ENCODE results near the gene ADCY3.
A peak's percentile ranks its signal among the peaks of the same experiment; 100 is the strongest.
"Not testable (repeated sequence)": the region's sequence is repeated elsewhere in the genome, so short reads cannot be mapped to it uniquely, and the experiment has no call there.

The ADCY3 gene

DNA sequence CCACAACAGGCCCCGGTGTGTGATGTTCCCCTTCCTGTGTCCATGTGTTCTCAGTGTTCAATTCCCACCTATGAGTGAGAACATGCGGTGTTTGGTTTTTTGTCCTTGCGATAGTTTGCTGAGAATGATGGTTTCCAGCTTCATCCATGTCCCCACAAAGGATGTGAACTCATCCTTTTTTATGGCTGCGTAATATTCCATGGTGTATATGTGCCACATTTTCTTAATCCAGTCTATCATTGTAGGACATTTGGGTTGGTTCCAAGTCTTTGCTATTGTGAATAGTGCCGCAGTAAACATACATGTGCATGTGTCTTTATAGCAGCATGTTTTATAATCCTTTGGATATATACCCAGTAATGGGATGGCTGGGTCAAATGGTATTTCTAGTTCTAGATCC lies 119.5 kb downstream of the ADCY3 start:
- not testable (repeated sequence) for DNase-seq

DNA sequence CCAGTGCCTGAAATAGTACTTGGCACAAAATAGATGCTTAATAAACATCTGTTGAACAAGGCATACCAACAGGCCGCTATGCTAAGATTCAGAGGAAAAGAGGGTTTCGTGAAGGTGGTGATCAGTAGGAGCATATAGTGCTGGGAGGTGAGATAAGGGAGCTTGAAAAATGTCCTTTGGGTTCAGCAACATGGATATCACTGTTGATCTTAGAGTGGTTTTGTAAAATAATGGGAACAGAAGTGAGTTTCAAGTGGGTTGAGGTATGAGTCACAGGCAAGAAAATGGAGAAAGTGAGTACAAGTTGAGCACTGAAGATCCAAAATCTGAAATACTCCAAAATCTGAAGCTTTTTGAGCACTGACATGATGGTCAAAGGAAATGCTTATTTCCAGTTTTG lies 122.4 kb downstream of the ADCY3 start:
- no peak for DNase-seq

DNA sequence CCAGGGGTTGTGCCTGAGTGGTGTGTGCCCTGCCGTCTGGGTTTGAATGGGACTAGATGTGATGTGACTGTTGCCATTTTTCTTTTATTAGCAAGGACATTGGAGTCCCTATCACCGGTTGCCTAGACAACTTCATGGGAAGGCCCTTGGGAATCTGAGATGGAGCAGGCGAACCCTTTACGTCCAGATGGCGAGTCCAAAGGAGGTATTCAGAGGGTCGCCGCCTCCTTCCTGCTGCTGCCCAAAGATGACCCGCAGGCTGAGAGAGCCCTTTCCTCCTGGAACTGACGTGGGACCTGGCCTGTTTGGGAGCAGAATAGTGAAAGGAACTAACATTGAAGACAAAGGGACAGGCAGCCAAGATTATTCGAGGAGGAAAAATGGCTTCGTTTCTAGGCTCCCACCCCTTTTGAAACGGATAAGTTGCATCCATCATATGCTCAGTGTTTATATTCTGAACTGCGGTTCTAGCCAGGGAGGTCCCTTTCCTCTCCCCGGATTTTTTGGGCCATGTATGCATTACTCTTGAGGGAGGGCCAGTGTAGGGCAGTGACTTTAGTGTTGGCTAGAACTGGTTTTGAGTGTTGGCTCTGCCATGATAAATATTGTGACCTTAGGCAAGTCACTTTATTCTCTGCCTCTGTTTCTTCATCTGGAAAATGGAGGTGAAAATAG lies 126.1 kb downstream of the ADCY3 start:
- DNase-seq = no peak

DNA sequence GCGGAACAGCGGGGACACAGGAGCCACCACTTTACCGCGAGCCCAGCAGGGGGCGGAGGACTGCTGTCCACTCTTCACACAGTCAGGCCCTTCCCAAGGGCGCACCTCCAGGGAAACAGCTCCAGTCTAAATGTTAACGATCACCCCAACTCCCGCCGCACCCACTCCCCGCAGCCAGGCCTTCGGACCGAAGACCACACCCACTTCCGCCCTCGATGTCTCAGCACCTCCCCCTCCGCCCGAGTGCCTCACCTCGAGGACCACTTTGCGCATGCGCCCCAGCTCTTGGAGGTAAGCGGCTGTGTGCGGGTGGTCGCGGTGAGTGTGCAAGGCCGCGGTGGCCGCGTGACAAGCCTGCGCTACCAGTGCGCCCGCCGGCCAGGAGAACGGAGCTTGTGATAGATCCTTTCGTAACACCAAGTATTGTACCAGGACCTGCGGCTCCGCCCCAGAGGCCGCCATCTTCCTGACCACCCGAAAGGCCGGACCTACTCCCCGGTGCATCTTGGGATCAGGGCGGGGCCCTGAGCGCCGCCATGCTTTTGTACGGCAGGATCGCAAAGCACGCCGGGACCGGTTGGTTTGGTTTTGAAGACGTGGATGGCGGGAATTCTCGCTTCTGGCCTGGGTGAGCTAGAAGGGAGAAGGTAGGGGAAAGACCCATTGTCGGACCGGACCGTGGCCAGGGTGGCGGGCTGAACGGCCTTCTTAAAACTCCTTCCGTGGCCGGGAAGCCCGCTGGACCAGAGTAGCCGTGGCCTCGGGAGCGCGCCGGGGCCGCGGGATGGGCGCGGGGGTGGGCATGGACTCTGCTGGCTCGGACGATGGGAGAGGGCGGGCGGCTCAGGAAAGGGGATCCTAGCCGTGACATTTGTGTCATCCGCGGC lies 126.9 kb downstream of the ADCY3 start, which contains the start of the genes CENPO and PTRHD1:
Gene CENPO, plus strand, starts transcription at position 552 of the 887 bp plus-strand sequence. CDS start 495 bp downstream, outside the sequence.
Gene PTRHD1, minus strand, starts transcription at position 518 of the 887 bp plus-strand sequence. Its CDS starts 14 bp downstream, at position 504.
- peak; percentile 90 for DNase-seq

DNA sequence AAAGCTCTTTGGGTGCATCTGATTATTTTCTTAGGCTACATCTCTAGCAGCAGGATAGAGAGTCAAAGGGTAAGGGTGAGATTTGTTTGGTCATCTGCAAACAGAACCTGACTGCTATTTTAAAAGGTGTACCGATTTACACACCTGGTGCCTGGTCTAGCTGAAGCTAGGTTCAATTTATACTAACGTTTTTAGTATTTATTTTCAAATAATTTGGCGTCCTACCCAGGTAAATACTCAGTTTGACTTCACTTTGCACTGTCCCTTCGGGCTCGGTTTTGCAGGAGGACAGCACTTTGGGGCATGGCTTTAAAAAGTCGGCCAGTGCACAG lies 127.5 kb downstream of the ADCY3 start:
- DNase-seq = no peak

DNA sequence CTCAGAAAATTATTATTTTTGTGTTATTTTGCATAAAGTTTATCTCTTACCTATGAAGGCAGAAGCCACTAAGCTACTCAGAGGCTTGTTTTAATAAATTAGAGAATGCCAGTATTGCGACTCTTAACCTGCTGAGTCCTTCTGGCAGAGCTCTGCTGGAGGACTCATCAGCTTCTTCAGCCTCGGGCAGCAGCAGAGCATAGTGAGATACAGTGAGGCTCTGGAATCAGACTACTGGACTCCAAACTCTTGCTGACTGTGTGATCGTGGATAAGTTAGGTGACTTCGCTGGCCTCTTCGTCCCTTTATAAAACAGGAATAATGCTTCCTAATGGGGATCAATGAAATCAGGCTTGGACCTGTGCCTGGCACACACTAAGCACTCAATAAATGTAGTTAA lies 128.6 kb downstream of the ADCY3 start:
- no peak for DNase-seq

DNA sequence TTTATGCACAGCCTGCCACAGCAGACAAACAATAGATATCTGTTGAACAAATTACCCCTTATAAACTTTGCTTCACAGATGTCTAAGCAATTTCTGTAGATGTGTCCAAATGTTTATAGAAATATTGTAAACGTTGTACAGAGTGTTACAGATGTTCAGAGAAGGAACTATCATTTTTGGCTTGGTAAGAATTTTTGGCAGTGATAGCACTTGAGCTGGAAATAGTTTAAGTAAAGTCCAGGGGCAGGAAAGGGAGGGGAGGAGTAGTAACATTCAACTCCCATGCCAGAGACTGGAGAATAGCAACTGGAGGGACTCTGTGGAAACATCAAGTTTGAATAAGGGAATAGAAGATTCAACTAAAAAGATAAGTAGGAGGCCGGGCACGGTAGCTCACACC lies 131.2 kb downstream of the ADCY3 start:
- DNase-seq = no peak

DNA sequence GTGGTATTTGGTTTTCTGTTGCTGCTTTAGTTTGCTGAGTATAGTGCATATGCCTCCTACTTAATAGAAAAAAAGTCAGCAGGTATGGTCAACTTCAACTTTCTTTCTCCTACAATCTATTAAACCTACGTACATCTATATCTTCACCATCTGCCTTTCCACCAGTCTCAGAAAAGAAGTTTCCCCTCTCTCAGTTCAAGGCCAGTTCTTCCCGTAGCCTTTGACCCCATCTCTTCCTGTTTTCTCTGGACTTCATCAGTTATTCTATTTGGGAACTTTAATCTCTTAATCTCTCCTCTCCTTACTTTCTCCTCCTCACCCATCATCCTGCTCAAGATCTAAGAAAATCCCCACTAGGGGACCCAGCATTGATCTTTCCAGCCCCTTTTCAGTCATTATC lies 132.5 kb downstream of the ADCY3 start:
- DNase-seq = no peak

DNA sequence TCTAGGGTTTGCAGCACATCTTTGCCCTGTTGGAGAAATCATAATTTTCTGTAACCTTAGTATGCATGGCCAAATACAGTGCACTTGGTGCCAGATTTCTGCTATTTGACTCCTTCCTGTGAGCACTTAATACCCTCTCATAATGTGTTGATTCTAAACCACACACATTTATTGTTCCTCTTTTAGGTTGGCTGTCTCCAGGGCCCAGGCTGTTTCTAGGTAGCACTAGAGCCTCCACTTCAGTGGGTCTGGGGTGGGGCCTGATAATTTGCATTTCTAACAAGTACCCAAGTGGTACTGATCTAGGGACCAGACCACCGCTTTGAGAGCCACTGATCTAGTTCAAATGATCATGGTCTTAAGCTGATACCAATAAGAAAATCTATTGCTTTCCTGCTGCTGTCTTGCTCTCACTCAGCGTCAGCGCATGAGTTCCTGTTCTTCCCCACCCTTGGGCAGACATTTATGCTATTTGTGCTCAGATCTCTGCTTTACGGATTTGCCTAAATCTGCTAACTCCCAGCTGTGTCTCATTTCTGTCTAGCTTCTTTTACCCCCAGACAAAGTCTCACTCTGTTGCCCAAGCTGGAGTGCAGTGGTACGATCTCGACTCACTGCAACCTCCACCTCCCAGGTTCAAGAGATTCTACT lies 134.2 kb downstream of the ADCY3 start:
- peak; percentile 65 for DNase-seq

DNA sequence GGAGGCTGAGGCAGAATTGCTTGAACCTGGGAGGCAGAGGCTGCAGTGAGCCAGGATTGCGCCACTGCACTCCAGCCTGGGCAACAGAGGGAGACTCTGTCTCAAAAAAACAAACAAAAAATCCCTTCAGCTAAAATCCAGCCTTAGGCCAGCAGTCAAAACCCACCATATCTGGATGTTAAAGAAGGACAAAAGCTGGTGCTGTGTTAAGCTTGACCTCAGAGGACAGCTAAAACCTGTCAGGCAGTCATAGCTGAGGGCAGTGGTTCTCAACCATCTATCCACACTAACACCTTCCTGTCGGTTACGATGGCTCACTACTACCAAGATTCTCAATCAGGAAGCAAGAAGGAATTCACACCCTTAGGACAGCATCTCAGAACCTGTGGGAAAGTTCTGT lies 136.4 kb downstream of the ADCY3 start:
- DNase-seq = no peak

DNA sequence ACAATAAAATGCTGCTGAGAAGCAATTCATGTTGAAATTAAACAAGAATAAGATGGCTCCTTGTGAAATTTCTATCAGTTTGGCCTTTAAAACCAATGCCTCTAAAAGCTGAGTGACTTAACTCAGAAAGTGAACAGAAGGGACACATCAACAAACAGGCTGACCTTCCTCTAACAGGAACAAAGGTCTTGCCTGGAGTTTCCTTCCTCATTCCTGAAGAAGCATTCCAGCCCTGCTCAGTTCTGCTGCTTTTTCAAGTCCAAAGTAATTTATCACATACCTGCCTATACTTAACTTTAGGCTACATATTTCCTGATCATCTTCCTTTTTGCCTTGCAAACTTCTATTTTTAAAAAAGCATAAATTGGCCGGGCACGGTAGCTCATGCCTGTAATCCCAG lies 140.9 kb downstream of the ADCY3 start:
- no peak for DNase-seq

DNA sequence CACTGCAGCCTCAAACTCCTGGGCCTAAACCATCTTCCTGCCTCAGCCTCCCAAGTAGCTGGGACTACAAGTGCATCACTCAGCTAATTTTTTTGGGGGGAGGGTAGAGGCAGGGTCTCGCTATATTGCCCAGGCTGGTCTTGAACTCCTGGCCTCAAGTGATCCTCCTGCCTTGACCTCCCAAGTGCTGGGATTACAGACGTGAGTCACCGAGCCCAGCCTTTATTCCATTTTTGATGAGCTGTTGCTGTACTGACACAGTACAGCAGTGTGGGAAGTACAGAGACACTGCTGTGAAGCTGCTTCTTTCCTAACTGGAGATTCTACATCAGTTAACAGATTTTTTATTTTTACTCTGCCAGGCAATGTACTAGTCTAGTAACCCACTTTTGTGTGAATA lies 145.7 kb downstream of the ADCY3 start:
- DNase-seq = no peak

DNA sequence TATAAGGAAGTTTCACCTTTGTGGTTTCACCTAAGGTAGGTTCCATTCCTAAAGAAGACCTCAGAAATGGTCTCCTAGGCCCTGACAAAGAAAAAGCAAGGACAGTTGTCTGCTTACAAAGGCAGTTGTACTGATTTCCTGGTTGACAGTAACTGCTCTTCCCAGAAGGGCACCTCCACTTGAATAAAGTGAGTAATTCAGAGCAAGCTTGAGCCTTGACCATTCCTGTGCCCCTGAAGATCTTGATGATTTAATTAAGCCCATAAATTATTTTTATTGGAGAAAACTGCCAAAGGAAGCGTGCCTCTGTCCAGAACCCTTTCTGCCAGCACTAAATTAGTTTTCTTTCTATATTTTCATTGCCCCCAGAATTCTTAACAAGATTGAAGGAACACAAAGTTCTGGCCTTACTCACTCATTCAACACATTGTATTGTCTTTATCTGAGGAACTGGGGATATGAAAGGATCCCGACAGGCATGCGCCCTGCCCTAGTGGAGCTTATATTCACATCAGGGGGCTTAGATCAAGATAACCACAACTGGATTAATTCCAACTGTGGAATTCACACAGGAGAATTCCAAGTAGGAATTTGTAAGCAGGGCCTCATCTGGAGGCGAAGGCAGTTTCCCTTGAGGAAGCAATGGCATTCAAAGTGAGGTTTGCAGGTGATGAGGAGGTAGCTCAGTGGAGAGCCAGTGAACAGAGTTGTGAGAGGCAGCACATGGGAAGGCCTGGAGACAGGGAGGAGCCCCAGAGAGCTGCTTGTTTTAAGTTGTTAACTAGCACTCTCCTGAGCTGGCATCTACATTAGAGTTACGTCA lies 148.1 kb downstream of the ADCY3 start:
- no peak for DNase-seq

DNA sequence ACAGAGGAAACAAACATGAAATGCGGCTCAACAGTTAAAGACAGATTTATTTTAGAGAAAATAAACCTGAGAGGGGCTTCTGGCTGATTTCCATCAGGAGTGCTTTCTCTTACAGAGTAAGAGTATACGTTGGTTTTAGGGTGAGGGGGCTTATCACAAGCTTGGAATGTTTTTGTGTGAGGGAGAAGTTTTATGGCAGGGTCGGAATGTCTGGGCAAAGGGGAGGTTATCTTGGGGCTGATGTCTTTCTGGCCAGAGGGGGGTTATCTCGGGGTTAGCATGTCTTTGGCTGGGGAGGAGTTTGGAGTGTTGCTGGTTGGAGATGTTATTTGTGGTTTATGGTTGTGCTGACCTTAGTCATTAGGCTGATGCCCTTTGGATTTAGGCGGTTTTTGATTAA lies 149.0 kb downstream of the ADCY3 start:
- DNase-seq = no peak
